ENCODE data around the gene FN3KRP. TPM values are rescaled to one million over a fixed set of nuclear protein-coding genes. Genes with fewer than 3 reads are reported as not detected.

The FN3KRP gene
- total and polyA plus RNA-seq, 2 donors (not counting 3 experiments of a cell fraction or from before 2014, with no cell fraction given): 22.2 to 35.2 TPM

- CTCF ChIA-PET: no interaction called here
- no peak overlapping the region for H3K27ac ChIP-seq (ENCODE audit: insufficient read depth, low read depth, low read length)
- no peaks in the 10 kb centered on the region for H3K4me1 ChIP-seq (ENCODE audit: control insufficient read depth, extremely low read depth, insufficient read depth, low read length)
- no peak overlapping the region for H2AFZ ChIP-seq (ENCODE audit: low read depth, low read length)
- H3K9me3 ChIP-seq (replicated peaks; ENCODE audit: control insufficient read depth, insufficient read depth, low read length): no peaks in the 10 kb centered on the region
- dilution Hi-C loops (cut with MboI; ENCODE audit: extremely low pct_ligation_motif_present, low sequenced_read_pairs) (no loop called here), intact Hi-C loops (cut with micrococcal nuclease) (no loop called here)
- no peaks in the 10 kb centered on the region for H3K79me2 ChIP-seq (ENCODE audit: control insufficient read depth, insufficient read depth, low read length)
- TF ChIP-seq POLR2A (IDR thresholded peaks at IDR 0.05; ENCODE audit: low read depth, low read length): no peak
- TF ChIP-seq FOS (IDR thresholded peaks at IDR 0.05; ENCODE audit: borderline replicate concordance, insufficient read depth, low read length): no peak
- no peak for TF ChIP-seq JUN (IDR thresholded peaks at IDR 0.05; ENCODE audit: borderline replicate concordance, insufficient read depth, insufficient read length, low read depth)
- no TSS peak for BruUV-seq (replicated peaks)
- FAIRE-seq: no peak
- H3K27me3 ChIP-seq (ENCODE audit: control insufficient read depth in 2 of 2, insufficient read depth in 2 of 2, low read length in 2 of 2): no peaks in the 10 kb centered on the region
- DNase-seq (ENCODE audit: low read depth, low spot score): no peak
- no peak overlapping the region for H3K4me2 ChIP-seq (ENCODE audit: insufficient read depth, low read length)
- H3K36me3 ChIP-seq (ENCODE audit: control insufficient read depth in 2 of 2, extremely low read depth in 1 of 2, insufficient read depth in 2 of 2, low read length in 2 of 2): no peaks in the 10 kb centered on the region
- H4K20me1 ChIP-seq (replicated peaks; ENCODE audit: control insufficient read depth, extremely low read depth, insufficient read depth, low read length): no peaks in the 10 kb centered on the region
- no peak overlapping the region for H3K4me3 ChIP-seq (replicated peaks in 1 of 3; ENCODE audit: insufficient read depth in 1 of 3, low read depth in 1 of 3, low read length in 3 of 3)
- H3K9ac ChIP-seq (replicated peaks; ENCODE audit: extremely low read depth, insufficient read depth, low read length): no peak overlapping the region
- POLR2A ChIA-PET: no interaction called here
- no peaks in the 10 kb centered on the region for H3K9me1 ChIP-seq (replicated peaks; ENCODE audit: control insufficient read depth, extremely low read depth, insufficient read depth, low read length)
These were observed 11.6 kb upstream of the FN3KRP start for GRCh38 chr17:82704886-82705285.

- Histone ChIP-seq H4K20me1 (replicated peaks; ENCODE audit: control insufficient read depth, extremely low read depth, insufficient read depth, low read length) (no peaks in the 10 kb centered on the region), H3K4me2 (ENCODE audit: insufficient read depth, low read length) (no peak overlapping the region), H3K4me3 (replicated peaks in 1 of 3; ENCODE audit: insufficient read depth in 1 of 3, low read depth in 1 of 3, low read length in 3 of 3) (no peak overlapping the region), H3K9ac (replicated peaks; ENCODE audit: extremely low read depth, insufficient read depth, low read length) (no peak overlapping the region), H3K79me2 (ENCODE audit: control insufficient read depth, insufficient read depth, low read length) (no peaks in the 10 kb centered on the region), H3K4me1 (ENCODE audit: control insufficient read depth, extremely low read depth, insufficient read depth, low read length) (no peaks in the 10 kb centered on the region), H3K36me3 (ENCODE audit: control insufficient read depth in 2 of 2, extremely low read depth in 1 of 2, insufficient read depth in 2 of 2, low read length in 2 of 2) (no peaks in the 10 kb centered on the region), H2AFZ (ENCODE audit: low read depth, low read length) (no peak overlapping the region), H3K27ac (ENCODE audit: insufficient read depth, low read depth, low read length) (no peak overlapping the region), H3K9me1 (replicated peaks; ENCODE audit: control insufficient read depth, extremely low read depth, insufficient read depth, low read length) (no peaks in the 10 kb centered on the region), H3K27me3 (ENCODE audit: control insufficient read depth in 2 of 2, insufficient read depth in 2 of 2, low read length in 2 of 2) (no peaks in the 10 kb centered on the region), H3K9me3 (replicated peaks; ENCODE audit: control insufficient read depth, insufficient read depth, low read length) (no peaks in the 10 kb centered on the region)
- dilution Hi-C loops (cut with MboI; ENCODE audit: extremely low pct_ligation_motif_present, low sequenced_read_pairs) (no loop called here), intact Hi-C loops (cut with micrococcal nuclease) (no loop called here)
- TF ChIP-seq GATA2 (IDR thresholded peaks at IDR 0.05; ENCODE audit: insufficient read depth, insufficient read length, low read depth, low read length) (no peak), FOS (IDR thresholded peaks at IDR 0.05; ENCODE audit: borderline replicate concordance, insufficient read depth, low read length) (no peak), JUN (IDR thresholded peaks at IDR 0.05; ENCODE audit: borderline replicate concordance, insufficient read depth, insufficient read length, low read depth) (no peak), CTCF (IDR thresholded peaks at IDR 0.05; ENCODE audit: extremely low read depth in 1 of 2, insufficient read depth in 1 of 2, low read depth in 1 of 2, low read length in 2 of 2) (no peak), POLR2A (IDR thresholded peaks at IDR 0.05; ENCODE audit: low read depth, low read length) (no peak), EZH2 (IDR thresholded peaks at IDR 0.05; ENCODE audit: borderline replicate concordance, low read depth, low read length, severe bottlenecking) (no peak), MAX (IDR thresholded peaks at IDR 0.05; ENCODE audit: insufficient read depth, insufficient read length) (no peak), POLR2AphosphoS5 (IDR thresholded peaks at IDR 0.05; ENCODE audit: insufficient read depth, low read depth, low read length) (no peak), MYC (IDR thresholded peaks at IDR 0.05; ENCODE audit: low read depth, low read length) (no peak)
- FAIRE-seq (no peak), DNase-seq (ENCODE audit: low read depth, low spot score) (no peak)
- BruUV-seq (replicated peaks): no TSS peak
- ChIA-PET CTCF (no interaction called here), POLR2A (no interaction called here)
These were observed 10.8 kb upstream of the FN3KRP start for GRCh38 chr17:82705756-82706155.

Measured in endothelial cell of umbilical vein (primary cell).